Aorta (tissue), 5 donors: ENCODE results near the gene AP2S1. TPM values are rescaled to one million over a fixed set of nuclear protein-coding genes. Genes with fewer than 3 reads are reported as not detected.

Experiments used
- ATAC-seq: fragments of 200-7000 bp; cut with Tn5 transposase; one replicate; pipeline ENCODE4 v1.9.1; 2022; ENCODE audit warnings: moderate library complexity; ENCODE audit not compliant: low FRiP score
- DNase-seq, 2 donors: peaks; one replicate each; pipeline ENCODE4 v3.0.0-alpha.2; 2020
- H3K27ac ChIP-seq, 2 donors: one replicate each; pipeline ENCODE4 v1.5.1; 2013; ENCODE audit warnings: low read length in 2 of 2, mild to moderate bottlenecking in 2 of 2, moderate library complexity in 2 of 2, control low read depth in 1 of 2, inconsistent platforms in 1 of 2, low read depth in 1 of 2
- H3K27me3 ChIP-seq, 2 donors: one replicate each; pipeline ENCODE4 v1.6.1; 2013; ENCODE audit warnings: control low read depth in 1 of 2, low read length in 1 of 2, mild to moderate bottlenecking in 1 of 2, moderate library complexity in 1 of 2; ENCODE audit not compliant: insufficient read depth in 2 of 2, control insufficient read depth in 1 of 2
- H3K36me3 ChIP-seq, 2 donors: one replicate each; pipeline ENCODE4 v1.6.1; 2013; ENCODE audit warnings: control low read depth in 1 of 2, low read length in 1 of 2, mild to moderate bottlenecking in 1 of 2; ENCODE audit not compliant: insufficient read depth in 2 of 2, control insufficient read depth in 1 of 2
- H3K4me1 ChIP-seq, 2 donors: one replicate each; pipeline ENCODE4 v1.6.1; 2013; ENCODE audit warnings: low read length in 2 of 2, control low read depth in 1 of 2, mild to moderate bottlenecking in 1 of 2, moderate library complexity in 1 of 2; ENCODE audit not compliant: insufficient read depth in 2 of 2, control insufficient read depth in 1 of 2
- H3K4me3 ChIP-seq, 2 donors: one replicate each; pipeline ENCODE4 v1.5.1; 2013; ENCODE audit warnings: low read length in 2 of 2, control low read depth in 1 of 2, mild to moderate bottlenecking in 1 of 2
- H3K9me3 ChIP-seq: one replicate; pipeline ENCODE4 v1.6.1; 2013; ENCODE audit warnings: mild to moderate bottlenecking, low read length; ENCODE audit not compliant: control insufficient read depth
- WGBS, 2 donors: extraction: QIAGEN DNeasy Blood & Tissue Kit; methylation state at CpG; one replicate each; pipeline ENCODE4 v1.1.7; 2013; 5-methylcytosine and 5-hydroxymethylcytosine counted together
- intact Hi-C, 2 donors: fragments of 100-400 bp; cut with DNase I; formaldehyde crosslinking; loops; one replicate each; pipeline versions ENCODE4 v1.14.2 to v1.15.0; 2022
- polyA plus RNA-seq, 2 donors: library from polyadenylated mRNA; stranded (reverse); fragments of 200-250 nt; gene quantifications; one replicate each; pipeline ENCODE4 v1.2.3, GENCODE V29; 2013
- total RNA-seq, 2 donors: library from RNA; stranded (reverse); fragmentation: NEBNext Ultra II Directional; extraction: Animal tissue kit (Norgen Biotek cat#: 25700); gene quantifications; one replicate each; pipeline ENCODE4 v1.2.1, GENCODE V29; 2021
- donor health status: healthy with polysubstance abuse.
- donor health status: Bipolar disorder and iron deficiency.
- donor health status: DM: no; HTN: no; CAD: no.
- donor health status: DM: no; HTN: no; CAD: no.
- donor health status: DM: yes; HTN: yes; CAD: no.

Gene AP2S1
- total and polyA plus RNA-seq, 4 donors: 90.0 to 121 (median 109) TPM

- intact Hi-C loops: loop anchor here in 1 of 2 donors (1.0 kb wide), 1 partner anchor 24 kb away; no protein-coding TSS in a partner anchor
- H3K4me1 ChIP-seq: no peaks in the 10 kb centered on the region
- WGBS, 2 donors: 63 to 64% methylated on average over 9 of the region's 9 CpGs
- DNase-seq (no peak), ATAC-seq (no peak)
- no peaks in the 10 kb centered on the region for H3K9me3 ChIP-seq
- H3K4me3 ChIP-seq: no peak overlapping the region
- H3K36me3 ChIP-seq: no peaks in the 10 kb centered on the region
- H3K27ac ChIP-seq: no peak overlapping the region
- no peaks in the 10 kb centered on the region for H3K27me3 ChIP-seq
Measured at GRCh38 chr19:46788968-46789338, 61.7 kb downstream of the AP2S1 start.

DNA sequence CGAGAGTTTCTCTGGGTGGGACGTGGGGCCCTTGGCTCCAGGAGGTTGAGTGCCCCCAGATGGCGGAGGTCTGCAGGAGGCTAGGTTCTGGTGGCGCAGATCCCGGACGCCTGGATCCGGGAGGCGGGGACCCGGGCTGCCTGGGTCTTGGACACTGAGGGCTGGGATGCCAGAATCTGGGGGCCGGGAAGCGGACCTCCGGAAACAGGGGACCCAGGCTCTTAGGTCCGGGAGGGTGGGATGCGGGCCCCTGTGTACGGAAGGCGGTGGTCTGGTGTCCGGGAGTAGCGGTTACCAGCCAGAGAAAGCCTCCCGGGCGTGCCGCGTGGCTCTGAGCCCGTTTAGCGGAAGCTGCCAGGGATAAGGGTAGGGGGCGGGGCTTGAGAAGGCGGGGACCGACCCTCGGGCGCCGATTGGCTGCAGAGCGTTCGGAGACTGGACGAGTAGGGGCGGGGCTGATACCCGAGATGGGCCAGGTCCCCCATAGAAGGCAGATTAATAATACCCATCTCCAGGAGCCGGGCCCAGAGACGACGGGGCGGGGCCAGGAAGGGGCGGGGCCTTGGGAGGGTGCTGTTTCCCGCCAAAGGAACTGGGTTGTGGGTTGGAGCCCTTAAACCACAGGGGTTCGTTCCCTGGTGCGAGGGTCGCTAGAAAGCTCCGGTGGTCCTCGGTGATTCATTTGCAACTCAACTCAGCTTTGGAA, 62.2 kb downstream of the AP2S1 start, which contains the start of gene SLC1A5:
Gene SLC1A5, minus strand, starts transcription at position 333 of the 706 bp plus-strand sequence. CDS start 629 bp downstream, outside the sequence.
- H3K4me1 ChIP-seq: no peaks in the 10 kb centered on the region
- peak within 1 kb of the TSS; percentile 7 to 49 for H3K4me3 ChIP-seq
- H3K27ac ChIP-seq: peak within 1 kb of the TSS in 1 of 2 donors; percentile 43
- no peaks in the 10 kb centered on the region for H3K9me3 ChIP-seq
- DNase-seq (peak; percentile 98 to 99), ATAC-seq (peak; percentile 93)
- 1 to 2% methylated on average over 44 to 46 of the region's 46 CpGs for WGBS, 2 donors
- no peaks in the 10 kb centered on the region for H3K36me3 ChIP-seq
- intact Hi-C loops: loop anchor here in 1 of 2 donors (1.0 kb wide), 1 partner anchor 25 kb away; no protein-coding TSS in a partner anchor
- H3K27me3 ChIP-seq: no peaks in the 10 kb centered on the region

Other genes with a start within 250 kb of the AP2S1 start
- gene CALM3, start 249.5 kb downstream of the AP2S1 start, total RNA-seq: 100 to 1,000 TPM; 212 to 237 TPM
- 100 to 1,000 TPM; 197 to 240 TPM for gene CALM3, start 249.5 kb downstream of the AP2S1 start, polyA plus RNA-seq
- 10 to 100 TPM; 70.4 to 70.8 TPM for gene PTGIR, start 225.8 kb downstream of the AP2S1 start, total RNA-seq
- gene PTGIR, start 225.8 kb downstream of the AP2S1 start, polyA plus RNA-seq: 100 to 1,000 TPM in 1 of 2 donors, 10 to 100 TPM in 1; 17.3 to 119 TPM
- 1 to 10 TPM; 3.0 to 4.5 TPM for gene GNG8, start 214.6 kb downstream of the AP2S1 start, total RNA-seq
- gene GNG8, start 214.6 kb downstream of the AP2S1 start, polyA plus RNA-seq: not detected
- gene DACT3, start 189.7 kb downstream of the AP2S1 start, total RNA-seq: 100 to 1,000 TPM in 1 of 2 donors, 10 to 100 TPM in 1; 84.1 to 216 TPM
- 10 to 100 TPM; 24.4 to 47.0 TPM for gene DACT3, start 189.7 kb downstream of the AP2S1 start, polyA plus RNA-seq
- 10 to 100 TPM; 42.2 to 62.6 TPM for gene PRKD2, start 133.7 kb downstream of the AP2S1 start, total RNA-seq
- gene PRKD2, start 133.7 kb downstream of the AP2S1 start, polyA plus RNA-seq: 10 to 100 TPM; 15.3 to 79.2 TPM
- gene FKRP, start 104.8 kb downstream of the AP2S1 start, total RNA-seq: 10 to 100 TPM; 19.1 to 20.6 TPM
- 10 to 100 TPM in 1 of 2 donors, 1 to 10 TPM in 1; 3.9 to 13.0 TPM for gene FKRP, start 104.8 kb downstream of the AP2S1 start, polyA plus RNA-seq
- 10 to 100 TPM; 63.4 to 69.8 TPM for gene STRN4, start 104.4 kb downstream of the AP2S1 start, total RNA-seq
- 10 to 100 TPM; 26.8 to 45.6 TPM for gene STRN4, start 104.4 kb downstream of the AP2S1 start, polyA plus RNA-seq
- 10 to 100 TPM; 42.8 to 56.3 TPM for gene SLC1A5, start 62.3 kb downstream of the AP2S1 start, total RNA-seq
- 10 to 100 TPM; 15.4 to 44.4 TPM for gene SLC1A5, start 62.3 kb downstream of the AP2S1 start, polyA plus RNA-seq
- gene ARHGAP35, start 10.2 kb upstream of the AP2S1 start, total RNA-seq: 10 to 100 TPM; 60.6 to 64.4 TPM
- gene ARHGAP35, start 10.2 kb upstream of the AP2S1 start, polyA plus RNA-seq: 10 to 100 TPM; 11.0 to 15.7 TPM
- 1 to 10 TPM; 1.0 to 9.8 TPM for gene NPAS1, start 169.0 kb upstream of the AP2S1 start, total RNA-seq
- 10 to 100 TPM in 1 of 2 donors, 1 to 10 TPM in 1; 2.3 to 11.1 TPM for gene NPAS1, start 169.0 kb upstream of the AP2S1 start, polyA plus RNA-seq
- gene TMEM160, start 197.8 kb upstream of the AP2S1 start, total RNA-seq: 10 to 100 TPM; 20.6 to 25.6 TPM
- gene TMEM160, start 197.8 kb upstream of the AP2S1 start, polyA plus RNA-seq: 10 to 100 TPM in 1 of 2 donors, 1 to 10 TPM in 1; 2.5 to 17.8 TPM